H9 (cell line): ENCODE data around the gene AFAP1L2. TPM values are rescaled to one million over a fixed set of nuclear protein-coding genes. Genes with fewer than 3 reads are reported as not detected.

Experiments
- DNase-seq: peaks from one replicate; pipeline ENCODE4 v3.0.0-alpha.2; 2017
- H2AFZ ChIP-seq: one replicate; pipeline ENCODE4 v1.6.1; 2013; ENCODE audit warnings: mild to moderate bottlenecking, low read length, control low read depth, moderate library complexity
- H2AK5ac ChIP-seq: 2 replicates; pipeline ENCODE4 v1.6.1; 2013; ENCODE audit warnings: low read length, control low read depth, mixed read lengths; ENCODE audit not compliant: insufficient read length
- H2BK120ac ChIP-seq: one replicate; pipeline ENCODE4 v1.6.1; 2013; ENCODE audit warnings: low read depth, mild to moderate bottlenecking, low read length, control low read depth, inconsistent platforms; ENCODE audit not compliant: poor library complexity, severe bottlenecking
- H2BK12ac ChIP-seq: 2 replicates; pipeline ENCODE4 v1.6.1; 2013; ENCODE audit warnings: low read length, control low read depth, mixed read lengths, low read depth; ENCODE audit not compliant: insufficient read length
- H2BK15ac ChIP-seq: 2 replicates; pipeline ENCODE4 v1.6.1; 2013; ENCODE audit warnings: low read depth, low read length, control low read depth
- H2BK20ac ChIP-seq: one replicate; pipeline ENCODE4 v1.6.1; 2013; ENCODE audit warnings: low read depth, mild to moderate bottlenecking, low read length, control low read depth, inconsistent platforms; ENCODE audit not compliant: poor library complexity, severe bottlenecking
- H2BK5ac ChIP-seq: 2 replicates; pipeline ENCODE4 v1.6.1; 2013; ENCODE audit warnings: low read length, control low read depth, mixed read lengths; ENCODE audit not compliant: insufficient read length
- H3K14ac ChIP-seq: 2 replicates; pipeline ENCODE4 v1.6.1; 2013; ENCODE audit warnings: low read length, control low read depth; ENCODE audit not compliant: insufficient read depth
- H3K18ac ChIP-seq: 2 replicates; pipeline ENCODE4 v1.6.1; 2013; ENCODE audit warnings: low read depth, mild to moderate bottlenecking, mixed read lengths, low read length, control low read depth; ENCODE audit not compliant: insufficient read length
- H3K23ac ChIP-seq: 2 replicates; pipeline ENCODE4 v1.6.1; 2013; ENCODE audit warnings: low read length, control low read depth, mixed read lengths, low read depth; ENCODE audit not compliant: insufficient read length
- H3K23me2 ChIP-seq: 2 replicates; pipeline ENCODE4 v1.6.1; 2013; ENCODE audit warnings: low read depth, mild to moderate bottlenecking, mixed read lengths, low read length, control low read depth; ENCODE audit not compliant: insufficient read length, poor library complexity, severe bottlenecking
- H3K27ac ChIP-seq: 2 replicates; pipeline ENCODE4 v1.5.1; 2013; ENCODE audit warnings: low read length, control low read depth, mixed read lengths, low read depth; ENCODE audit not compliant: insufficient read length
- H3K27me3 ChIP-seq: 2 replicates; pipeline ENCODE4 v1.6.1; 2013; ENCODE audit warnings: low read length, control low read depth, inconsistent platforms; ENCODE audit not compliant: insufficient read depth
- H3K4ac ChIP-seq: 2 replicates; pipeline ENCODE4 v1.6.1; 2013; ENCODE audit warnings: low read depth, mild to moderate bottlenecking, control low read depth, inconsistent platforms, low read length, moderate library complexity
- H3K4me1 ChIP-seq: 2 replicates; pipeline ENCODE4 v1.6.1; 2013; ENCODE audit warnings: low read length, control low read depth, inconsistent platforms; ENCODE audit not compliant: insufficient read depth
- H3K4me2 ChIP-seq: 2 replicates; pipeline ENCODE4 v1.6.1; 2013; ENCODE audit warnings: low read length, control low read depth, mixed read lengths; ENCODE audit not compliant: insufficient read length, insufficient read depth
- H3K56ac ChIP-seq: 2 replicates; pipeline ENCODE4 v1.6.1; 2013; ENCODE audit warnings: low read depth, mild to moderate bottlenecking, mixed read lengths, low read length, control low read depth; ENCODE audit not compliant: insufficient read length
- H3K79me1 ChIP-seq: 2 replicates; pipeline ENCODE4 v1.6.1; 2013; ENCODE audit warnings: low read depth, mild to moderate bottlenecking, moderate library complexity, low read length, control low read depth, inconsistent platforms; ENCODE audit not compliant: insufficient read depth, poor library complexity, severe bottlenecking
- H3K79me2 ChIP-seq: 2 replicates; pipeline ENCODE4 v1.6.1; 2013; ENCODE audit warnings: low read length, control low read depth, inconsistent platforms; ENCODE audit not compliant: insufficient read depth
- H3K9ac ChIP-seq: 2 replicates; pipeline ENCODE4 v1.6.1; 2013; ENCODE audit warnings: low read length, control low read depth, mixed read lengths; ENCODE audit not compliant: insufficient read length; ENCODE audit errors: extremely low read depth
- H3K9me3 ChIP-seq: one replicate; pipeline ENCODE4 v1.6.1; 2013; ENCODE audit warnings: low read depth, low read length, inconsistent platforms; ENCODE audit not compliant: control insufficient read depth
- H3T11ph ChIP-seq: one replicate; pipeline ENCODE4 v1.6.1; 2013; ENCODE audit warnings: mild to moderate bottlenecking, low read length, control low read depth, inconsistent platforms
- H4K20me1 ChIP-seq: one replicate; pipeline ENCODE4 v1.6.1; 2013; ENCODE audit not compliant: control insufficient read depth, insufficient read length, insufficient read depth
- H4K5ac ChIP-seq: 2 replicates; pipeline ENCODE4 v1.6.1; 2013; ENCODE audit warnings: low read depth, mild to moderate bottlenecking, mixed read lengths, low read length, control low read depth; ENCODE audit not compliant: insufficient read length
- H4K8ac ChIP-seq: replicated peaks from 2 replicates; pipeline ENCODE4 v1.6.1; 2013; ENCODE audit warnings: low read length, control low read depth, mixed read lengths, low read depth; ENCODE audit not compliant: insufficient read length
- H4K91ac ChIP-seq: 2 replicates; pipeline ENCODE4 v1.6.1; 2013; ENCODE audit warnings: low read depth, mild to moderate bottlenecking, moderate library complexity, mixed read lengths, low read length, control low read depth; ENCODE audit not compliant: insufficient read length
- H3K27ac Mint-ChIP-seq, 3 experiments: 2 replicates in 2 of 3; 3 replicates in 1 of 3; pipeline ENCODE4 v1.8.0; 2020 to 2021; ENCODE audit warnings: mixed read lengths in 3 of 3, mild to moderate bottlenecking in 1 of 3, moderate library complexity in 1 of 3
- H3K27me3 Mint-ChIP-seq: 2 replicates; pipeline ENCODE4 v1.8.0; 2021; ENCODE audit warnings: low read depth, mild to moderate bottlenecking, moderate library complexity, mixed read lengths
- H3K36me3 Mint-ChIP-seq, 3 experiments: 2 replicates in 2 of 3; 3 replicates in 1 of 3; pipeline ENCODE4 v1.8.0; 2020 to 2021; ENCODE audit warnings: low read depth in 3 of 3, mixed read lengths in 3 of 3; ENCODE audit not compliant: insufficient read depth in 1 of 3
- H3K4me1 Mint-ChIP-seq, 2 experiments: 2 replicates each; pipeline ENCODE4 v1.8.0; 2020; ENCODE audit warnings: mixed read lengths in 2 of 2
- H3K4me3 Mint-ChIP-seq, 2 experiments: 2 replicates in 1 of 2; 3 replicates in 1 of 2; pipeline ENCODE4 v1.8.0; 2020 to 2021; ENCODE audit warnings: mild to moderate bottlenecking in 2 of 2, mixed read lengths in 2 of 2, moderate library complexity in 1 of 2
- H3K9me3 Mint-ChIP-seq, 2 experiments: 2 replicates in 1 of 2; 3 replicates in 1 of 2; pipeline ENCODE4 v1.8.0; 2020; ENCODE audit warnings: mild to moderate bottlenecking in 2 of 2, mixed read lengths in 2 of 2, moderate library complexity in 1 of 2
- CTCF ChIP-seq: fragments of 200-600 bp; sonication (generic); conservative IDR thresholded peaks from 3 replicates; pipeline ENCODE4 v1.8.0; 2021; ENCODE audit warnings: antibody characterized with exemption, mild to moderate bottlenecking
- WGBS: extraction: QIAGEN DNeasy Blood & Tissue Kit; methylation state at CpG from one replicate; pipeline ENCODE4 v1.1.7; 2013; ENCODE audit warnings: missing lambda C conversion rate, low lambda C conversion rate, mixed read lengths; ENCODE audit not compliant: insufficient read length; ENCODE audit errors: extremely low coverage; 5-methylcytosine and 5-hydroxymethylcytosine counted together
- total RNA-seq: library from RNA; stranded (reverse); gene quantifications from 2 replicates; pipeline ENCODE4 v1.2.1, GENCODE V29; 2021

Gene AFAP1L2
- total RNA-seq, 1 experiment from 2014 or later: 0.77 TPM

- no peak for DNase-seq
- Histone ChIP-seq H3K9me3 (no peaks in the 10 kb centered on the region), H3K23me2 (no peaks in the 10 kb centered on the region), H4K20me1 (no peaks in the 10 kb centered on the region), H3K79me1 (no peaks in the 10 kb centered on the region), H3K14ac (no peak overlapping the region), H3K4ac (no peak overlapping the region), H4K8ac (no peak overlapping the region), H3K9ac (no peak overlapping the region), H4K91ac (no peak overlapping the region), H3K18ac (no peak overlapping the region), H3K27me3 (no peaks in the 10 kb centered on the region), H3K56ac (no peak overlapping the region), H4K5ac (no peak overlapping the region), H2BK120ac (no peak overlapping the region), H2AK5ac (no peak overlapping the region), H3K27ac (no peak overlapping the region), H2BK15ac (no peak overlapping the region), H2BK12ac (no peak overlapping the region), H3K4me2 (no peak overlapping the region), H2AFZ (no peak overlapping the region), H3K4me1 (no peaks in the 10 kb centered on the region), H2BK20ac (no peak overlapping the region), H3T11ph (no peak overlapping the region), H3K79me2 (no peaks in the 10 kb centered on the region), H2BK5ac (no peak overlapping the region), H3K23ac (no peak overlapping the region)
- Mint-ChIP-seq H3K27me3 (no peaks in the 10 kb centered on the region), H3K4me3 (no peak overlapping the region), H3K4me1 (peaks cover 6 to 7% of the 10 kb centered on the region in 2 experiments; a peak in 2 of 4 replicates), H3K27ac (peak overlapping the region; percentile 61 to 65 (median 63); a peak in 3 of 7 replicates), H3K9me3 (no peaks in the 10 kb centered on the region), H3K36me3 (peaks cover 11 to 17% (median 15%) of the 10 kb centered on the region in 3 experiments; a peak in 6 of 7 replicates)
- TF ChIP-seq CTCF: peak; percentile 69
- no CpG with 5 or more reads among the region's 9 CpGs for WGBS
Observed at GRCh38 chr10:114437473-114438292, 33.4 kb upstream of the AFAP1L2 start.
